Right lung (tissue), 5 donors: Measurements from ENCODE around the gene C19orf47. TPM values are rescaled to one million over a fixed set of nuclear protein-coding genes. Genes with fewer than 3 reads are reported as not detected.

ENCODE experiments used
- DNase-seq, 2 donors: peaks; one replicate each; pipeline ENCODE4 v3.0.0-alpha.2; 2013
- polyA plus RNA-seq, 5 donors: library from polyadenylated mRNA; unstranded; fragments of 120-200 nt; gene quantifications; one replicate each; pipeline versions ENCODE4 v1.2.1 to v1.2.3, GENCODE V29; 2013; ENCODE audit warnings: inconsistent platforms in 1 of 5, low replicate concordance in 1 of 5; ENCODE audit not compliant: insufficient read length in 5 of 5, insufficient read depth in 1 of 5

C19orf47 gene
- polyA plus RNA-seq, 5 donors, result 10.1 to 19.1 (median 10.9) TPM

DNA sequence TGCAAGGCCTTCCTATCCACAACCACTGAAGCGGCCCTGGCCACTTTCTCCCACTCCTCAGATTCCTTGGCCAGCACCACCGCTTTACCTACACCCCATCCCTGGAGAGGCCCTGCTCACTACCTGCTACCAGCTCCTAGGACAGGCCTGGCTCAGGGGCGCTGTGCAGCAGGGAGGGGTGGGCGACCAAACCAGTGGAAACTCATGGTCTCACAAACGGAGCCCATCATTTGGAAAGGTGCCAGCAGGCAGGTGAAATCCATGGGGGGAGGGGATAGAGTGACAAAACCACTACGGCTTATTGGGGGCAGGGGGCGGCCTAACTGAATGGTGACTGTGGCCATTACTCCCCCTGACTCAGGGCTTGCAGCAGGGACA is 27.6 kb downstream of the C19orf47 start:
- DNase-seq, result no peak

DNA sequence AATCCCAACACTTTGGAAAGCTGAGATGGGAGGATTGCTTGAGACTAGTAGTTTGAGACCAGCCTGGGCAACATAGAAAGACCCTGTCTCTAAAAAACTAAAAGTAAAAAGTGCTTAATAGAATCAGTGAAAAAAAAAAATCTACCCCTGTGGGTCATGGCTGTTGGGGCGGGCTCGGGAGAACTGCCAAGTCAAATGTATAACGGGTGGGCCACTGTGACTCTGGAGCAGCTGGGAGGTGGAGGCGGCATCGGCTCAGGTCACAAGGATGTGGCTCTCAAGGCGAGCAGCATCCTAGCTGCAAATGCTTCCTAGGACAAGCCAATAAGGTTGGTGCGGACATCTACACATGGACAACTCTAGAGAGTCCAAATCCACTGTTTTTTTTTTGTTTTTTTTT is 30.9 kb downstream of the C19orf47 start:
- DNase-seq, result no peak

DNA sequence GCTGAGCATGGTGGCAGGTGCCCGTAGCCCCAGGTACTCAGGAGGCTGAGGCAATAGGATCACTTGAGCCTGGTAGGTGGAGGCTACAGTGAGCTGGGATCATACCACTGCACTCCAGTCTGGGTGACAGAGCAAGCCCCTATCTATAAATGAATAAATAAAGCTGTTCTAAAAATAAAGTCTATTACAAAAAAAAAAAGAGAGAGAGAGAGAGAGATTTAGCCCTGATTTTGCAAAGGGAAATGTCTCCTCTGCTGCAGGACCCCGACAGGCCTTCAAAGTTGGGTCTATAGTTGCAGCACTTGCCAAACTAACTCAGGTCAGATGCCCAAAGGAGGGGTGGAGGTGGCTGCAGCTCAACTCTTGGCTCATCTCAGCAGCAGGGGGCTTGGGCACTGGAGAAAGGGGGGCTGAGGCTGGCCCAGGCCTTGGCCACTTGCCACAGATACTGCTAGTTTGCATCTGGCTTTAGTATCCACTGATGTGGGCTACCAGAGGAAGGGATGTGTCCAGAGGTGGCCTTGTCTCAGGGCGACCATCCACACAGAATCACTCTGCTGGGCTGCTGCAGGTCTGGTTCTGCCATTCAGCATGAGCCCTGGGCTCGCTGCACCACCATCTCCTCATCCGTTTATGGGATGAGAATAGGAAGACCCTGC is 32.3 kb downstream of the C19orf47 start:
- no peak for DNase-seq

DNA sequence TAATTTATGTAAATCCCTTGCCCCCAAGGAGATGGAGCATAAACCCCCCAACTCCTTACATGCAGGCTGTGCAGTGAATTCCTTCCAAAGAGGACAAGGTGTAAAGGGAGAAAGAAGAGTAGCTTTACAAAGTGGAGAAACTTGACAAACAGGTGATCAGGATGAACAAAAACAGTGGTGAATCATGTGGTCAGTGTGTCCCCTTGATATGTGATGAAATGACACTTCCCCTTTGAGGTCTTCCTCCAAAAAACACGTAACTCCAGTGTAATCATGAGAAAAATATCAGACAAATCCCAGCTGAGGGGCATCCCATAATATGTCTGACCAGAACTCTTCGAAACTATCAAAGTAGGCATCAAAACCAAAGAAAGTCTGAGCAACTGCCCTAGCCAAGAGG is 33.5 kb downstream of the C19orf47 start:
- DNase-seq, result no peak

DNA sequence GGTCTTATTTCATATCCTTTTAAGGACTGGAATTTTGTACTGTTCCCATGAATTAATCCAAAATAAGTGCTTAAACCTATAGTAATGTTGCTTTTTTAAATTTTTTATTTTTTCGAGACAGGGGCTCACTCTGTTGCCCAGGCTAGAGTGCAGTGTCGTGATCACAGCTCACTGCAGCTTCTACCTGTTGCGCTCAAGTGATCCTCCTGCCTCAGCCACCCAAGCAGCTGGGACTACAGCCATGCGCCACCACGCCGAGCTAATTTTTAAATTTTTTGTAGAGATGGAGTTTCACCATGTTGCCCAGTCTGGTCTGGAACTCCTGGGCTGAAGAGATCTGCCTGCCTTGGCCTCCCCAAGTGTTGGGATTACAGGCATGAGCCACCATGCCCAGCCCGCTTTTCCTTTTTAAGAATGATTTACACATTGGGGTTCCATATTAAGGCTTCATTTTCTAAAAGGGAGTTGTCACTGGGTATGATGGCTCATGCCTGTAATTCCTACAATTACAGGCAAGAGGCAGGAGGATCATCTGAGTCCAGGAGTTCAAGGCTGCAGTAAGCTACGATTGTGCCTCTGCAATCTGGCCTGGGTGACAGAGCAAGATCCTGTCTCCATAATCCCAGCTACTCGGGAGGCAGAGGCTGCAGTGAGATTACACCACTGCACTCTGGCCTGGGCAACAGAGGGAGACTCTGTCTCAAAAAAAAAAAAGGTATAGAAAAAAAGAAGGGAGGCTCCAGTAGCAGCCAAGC is 34.8 kb downstream of the C19orf47 start:
- no peak for DNase-seq

DNA sequence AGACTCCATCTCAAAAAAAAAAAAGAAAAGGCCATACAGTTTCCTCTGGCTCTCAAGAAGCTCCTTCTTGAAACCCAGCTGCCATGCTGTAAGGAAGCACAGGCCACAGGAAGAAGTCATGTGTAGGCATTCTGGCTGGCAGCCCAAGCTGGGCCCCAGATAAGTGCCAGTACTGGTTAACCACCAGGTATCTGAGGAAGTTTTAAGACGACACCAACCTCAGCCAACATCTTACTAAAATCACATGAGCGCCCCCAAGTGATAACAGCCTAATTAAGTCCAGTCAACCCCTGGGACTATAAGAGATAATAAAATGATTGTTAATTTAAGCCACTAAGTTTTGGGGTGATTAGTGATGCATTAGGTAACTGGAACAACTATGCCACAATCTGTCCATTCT is 35.7 kb downstream of the C19orf47 start:
- DNase-seq, result no peak

DNA sequence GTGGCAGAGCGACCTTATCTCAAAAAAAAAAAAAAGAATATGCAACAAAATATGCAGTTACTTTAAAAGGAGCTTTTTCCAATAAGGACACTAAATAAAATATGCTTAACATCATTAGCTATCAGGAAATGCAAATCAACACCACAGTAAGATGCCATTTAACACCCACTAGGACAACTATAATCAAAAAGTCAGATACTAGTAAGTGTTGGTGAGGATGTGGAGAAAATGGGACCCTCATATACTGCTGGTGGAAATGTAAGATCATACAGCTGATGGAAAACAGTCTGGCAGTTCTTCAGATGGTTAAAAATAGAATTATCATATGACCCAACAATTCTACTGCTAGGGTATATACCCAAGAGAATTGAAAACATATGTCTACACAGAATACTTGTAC is 38.5 kb downstream of the C19orf47 start:
- DNase-seq, result no peak

DNA sequence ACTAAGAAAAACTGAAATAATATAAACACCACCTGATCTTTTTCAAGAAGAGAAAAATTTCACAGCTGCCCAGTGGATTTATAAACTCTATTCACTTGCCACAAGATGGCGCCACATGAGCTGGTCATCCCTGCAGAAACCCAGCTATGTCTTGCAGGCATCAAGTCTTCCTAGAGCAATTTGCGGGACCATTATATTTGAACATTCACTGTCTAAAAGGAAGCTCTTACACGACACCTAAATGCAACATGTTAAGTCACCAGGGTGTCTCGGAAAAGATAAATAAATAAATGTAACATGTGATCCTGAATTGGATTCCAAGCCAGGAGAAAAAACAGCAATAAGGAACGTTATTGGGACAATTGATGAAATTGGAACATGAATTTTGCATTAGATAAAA is 42.8 kb downstream of the C19orf47 start:
- DNase-seq, result peak; percentile 66 to 77

DNA sequence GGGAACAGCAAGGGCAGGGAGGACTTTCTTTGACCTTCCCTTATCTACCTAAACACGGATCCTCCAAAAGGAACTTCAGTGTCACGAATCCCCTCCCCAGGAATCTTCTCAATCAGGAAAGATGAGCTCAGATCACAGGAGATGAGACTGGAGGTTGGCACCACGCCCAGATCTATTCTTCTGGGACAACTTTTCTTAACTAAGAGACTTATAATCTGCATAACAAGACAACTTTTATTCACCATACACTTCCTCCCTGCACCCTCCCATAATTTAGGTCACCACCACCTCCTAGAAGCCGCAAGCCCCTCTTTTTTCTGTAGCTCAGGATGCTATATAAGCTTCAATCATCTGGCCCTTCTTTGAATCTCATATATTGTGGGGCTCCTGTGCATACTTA is 43.9 kb downstream of the C19orf47 start:
- no peak for DNase-seq

DNA sequence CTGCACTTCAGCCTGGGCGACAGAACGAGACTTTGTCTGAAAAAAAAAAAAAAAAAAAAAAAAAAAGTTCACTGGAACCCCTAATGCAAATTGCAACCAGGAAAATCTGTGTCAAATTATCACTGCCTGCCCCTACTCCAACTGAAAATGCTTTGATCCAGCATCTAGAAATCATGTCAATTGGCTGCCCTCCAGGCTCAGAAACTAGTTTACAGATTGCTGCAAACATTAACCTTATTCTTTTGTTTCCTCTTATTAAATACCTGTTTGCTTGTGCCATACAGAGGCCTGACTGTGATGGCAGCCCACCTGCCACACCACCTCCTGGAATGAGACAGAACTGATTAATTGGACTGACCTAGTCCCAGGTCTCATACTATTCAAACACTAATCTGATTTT is 44.4 kb downstream of the C19orf47 start:
- DNase-seq, result no peak

DNA sequence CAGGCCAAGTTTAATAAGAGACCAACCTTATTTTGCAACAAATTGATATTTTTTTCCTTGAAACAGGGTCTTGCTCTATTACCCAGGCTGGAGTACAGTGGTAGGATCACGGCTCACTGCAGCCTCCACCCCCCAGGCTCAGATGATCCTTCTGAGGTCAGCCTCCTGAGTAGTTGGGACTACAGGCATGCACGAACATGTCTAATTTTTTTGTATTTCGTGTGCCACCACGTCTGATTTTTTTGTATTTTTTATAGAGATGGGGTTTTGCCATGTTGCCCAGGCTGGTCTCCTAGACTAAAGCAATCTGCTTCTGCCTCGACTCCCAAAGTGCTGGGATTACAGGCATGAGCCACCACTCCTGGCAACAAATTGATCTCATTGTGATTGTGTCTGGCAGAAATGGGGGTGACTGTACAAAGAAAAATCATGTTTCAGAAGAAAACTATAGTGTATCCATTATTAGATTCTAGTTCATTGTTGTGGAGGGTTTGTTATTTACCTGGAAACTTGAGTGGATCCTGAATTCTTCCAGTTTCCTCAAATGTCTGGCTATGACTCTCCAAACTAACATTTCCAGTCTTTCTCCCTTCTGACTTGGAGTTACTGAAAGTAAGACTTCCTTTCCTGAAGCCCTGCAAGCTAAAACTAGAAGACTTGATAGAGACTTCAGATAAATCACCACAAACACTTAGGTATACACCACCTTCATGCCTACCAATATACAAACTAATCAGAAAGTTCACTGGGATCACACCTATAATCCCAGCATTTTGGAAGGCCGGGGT is 45.8 kb downstream of the C19orf47 start:
- no peak for DNase-seq

DNA sequence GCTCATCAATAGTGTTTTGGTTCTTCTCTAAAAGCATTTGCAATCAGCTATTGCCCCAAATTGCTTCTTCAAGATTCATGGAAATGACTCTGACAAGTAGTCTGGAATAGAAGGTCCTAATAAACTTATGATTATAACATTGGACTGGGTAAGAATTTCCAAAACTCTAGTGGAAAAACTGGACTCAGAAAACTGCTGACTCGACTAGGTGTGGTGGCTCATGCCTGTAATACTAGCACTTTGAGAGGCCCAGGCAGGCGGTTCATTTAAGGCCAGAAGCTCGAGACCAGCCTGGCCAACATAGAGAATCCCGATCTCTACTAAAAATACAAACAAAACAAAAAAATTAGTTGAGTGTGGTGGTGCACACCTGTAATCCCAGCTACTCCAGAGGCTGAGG is 47.5 kb downstream of the C19orf47 start:
- no peak for DNase-seq

DNA sequence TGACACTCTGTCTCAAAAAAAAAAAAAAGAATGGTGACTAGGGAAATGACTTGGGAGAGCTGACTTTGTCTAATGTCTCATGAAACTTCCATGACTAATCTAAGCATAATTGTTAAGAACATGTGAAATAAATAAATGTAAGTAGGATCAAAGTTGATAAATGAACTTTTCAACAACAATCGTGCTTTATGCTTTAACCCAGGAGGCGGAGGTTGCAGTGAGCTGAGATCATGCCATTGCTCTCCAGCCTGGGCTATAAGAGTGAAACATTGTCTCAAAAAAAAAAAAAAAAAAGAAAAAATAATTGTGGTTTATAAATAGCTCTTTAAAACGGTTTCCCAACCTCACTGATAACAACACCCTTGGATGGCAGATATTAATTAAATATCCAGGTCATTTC is 50.2 kb downstream of the C19orf47 start:
- DNase-seq, result no peak

DNA sequence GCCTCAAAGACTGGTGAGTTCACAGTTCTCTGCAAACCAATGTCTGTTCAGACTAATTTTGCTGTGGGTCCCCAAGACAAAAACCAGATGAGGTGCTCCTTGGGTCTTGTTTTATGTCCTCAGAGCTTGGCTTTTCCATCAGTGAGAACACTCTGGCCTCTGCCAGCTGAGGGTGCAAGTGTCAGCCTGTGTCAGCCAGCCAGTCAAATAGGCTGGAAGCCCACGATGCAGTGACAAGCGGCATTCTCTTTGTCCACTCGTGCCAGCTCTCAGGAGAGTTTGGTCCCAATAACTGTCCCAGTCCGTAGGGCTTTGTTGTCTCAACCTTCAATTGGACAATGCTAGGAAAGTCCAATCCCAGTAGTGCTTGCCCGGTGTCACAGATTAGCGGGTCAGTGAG is 53.6 kb downstream of the C19orf47 start:
- no peak for DNase-seq

DNA sequence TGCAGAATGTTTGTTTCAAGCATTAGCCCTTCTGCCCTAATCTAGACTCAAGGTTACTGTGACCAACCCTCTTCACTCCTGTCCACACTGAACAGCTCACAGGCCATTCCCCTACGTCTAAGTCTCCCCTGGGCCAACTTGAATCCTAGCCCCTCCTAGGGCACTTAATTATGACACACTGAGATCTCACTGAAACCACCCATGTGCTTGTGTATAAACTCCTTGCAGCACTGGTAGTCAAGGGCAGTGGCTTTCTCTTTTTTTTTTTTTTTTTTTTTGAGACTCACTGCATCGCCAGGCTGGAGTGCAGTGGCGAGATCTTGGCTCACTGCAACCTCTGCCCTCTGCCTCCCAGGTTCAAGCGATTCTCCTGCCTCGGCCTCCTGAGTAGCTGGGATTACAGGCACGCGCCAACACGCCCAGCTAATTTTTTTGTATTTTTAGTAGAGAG is 61.2 kb downstream of the C19orf47 start:
- no peak for DNase-seq

DNA sequence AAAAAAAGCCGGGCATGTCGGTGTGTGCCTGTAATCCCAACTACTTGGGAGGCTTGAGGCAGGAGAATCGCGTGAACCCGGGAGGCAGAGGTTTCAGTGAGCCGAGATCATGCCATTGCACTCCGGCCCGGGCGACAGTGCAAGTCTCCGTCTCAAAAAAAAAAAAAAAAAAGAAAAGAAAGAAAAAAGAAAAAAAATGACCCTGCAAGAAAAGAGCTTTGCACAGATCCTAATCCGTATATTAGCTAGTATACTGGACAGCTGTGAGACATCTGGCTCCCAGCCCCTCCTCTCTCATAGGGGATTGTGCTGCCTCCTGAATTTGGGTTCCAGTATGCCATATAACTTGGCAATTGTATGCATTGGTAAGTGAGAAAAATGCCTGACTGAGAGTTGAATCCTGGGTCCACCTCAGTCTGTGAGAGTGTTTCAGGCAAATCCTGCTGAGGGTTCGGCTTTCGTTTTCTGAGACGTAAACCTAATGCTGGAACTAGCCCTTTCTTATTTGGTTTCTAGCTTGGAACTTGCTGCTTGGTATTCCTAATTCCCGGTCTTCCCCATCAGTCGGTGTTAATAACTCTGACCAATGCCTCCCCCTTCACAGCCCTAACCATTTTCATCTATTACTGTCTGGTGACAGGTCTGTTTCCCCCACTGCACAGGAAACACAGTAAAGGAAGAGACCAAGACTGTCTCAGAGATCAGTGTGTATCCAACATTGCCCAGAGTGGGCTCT is 61.8 kb downstream of the C19orf47 start:
- DNase-seq, result peak; percentile 54 to 58

DNA sequence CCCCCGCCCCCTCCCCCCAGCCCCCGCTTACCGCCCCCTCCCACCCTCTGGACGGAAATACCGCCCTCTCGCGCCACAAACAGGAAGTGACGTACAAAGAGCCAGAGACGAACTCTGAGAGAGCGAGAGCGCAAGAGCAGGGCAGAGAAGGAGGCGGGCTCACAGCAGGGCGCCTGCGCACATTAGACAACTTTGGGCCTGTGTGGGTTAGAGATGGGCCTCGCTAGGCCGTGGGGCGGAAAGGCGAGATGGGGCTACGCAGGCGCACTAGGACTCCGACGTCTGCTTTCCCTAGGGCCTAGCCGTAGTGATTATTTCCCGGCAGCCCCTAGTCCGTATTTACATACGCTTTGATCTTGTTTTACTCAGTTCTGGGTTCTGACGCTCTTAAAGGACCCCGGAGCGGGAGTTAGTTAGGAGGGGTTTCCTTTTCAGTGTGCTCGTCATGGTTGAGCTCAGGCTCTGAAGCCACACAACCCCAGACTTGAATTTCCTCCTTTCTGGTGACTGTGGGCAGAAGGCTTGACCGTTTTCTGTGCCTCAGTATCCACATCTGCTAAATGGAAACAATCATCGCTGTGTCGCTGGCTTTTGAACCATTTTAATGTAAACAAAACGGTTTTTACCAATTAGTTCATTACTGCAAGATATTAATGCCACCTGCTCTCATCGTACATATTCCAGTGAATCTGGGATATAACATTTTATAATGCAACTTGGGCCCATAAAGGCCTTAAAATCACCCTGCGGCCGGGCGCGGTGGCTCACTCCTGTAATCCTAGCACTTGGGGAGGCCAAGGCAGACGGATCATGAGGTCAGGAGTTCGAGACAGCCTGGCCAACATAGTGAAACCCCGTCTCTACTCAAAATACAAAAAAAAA is 62.6 kb downstream of the C19orf47 start:
- DNase-seq, result peak; percentile 100

DNA sequence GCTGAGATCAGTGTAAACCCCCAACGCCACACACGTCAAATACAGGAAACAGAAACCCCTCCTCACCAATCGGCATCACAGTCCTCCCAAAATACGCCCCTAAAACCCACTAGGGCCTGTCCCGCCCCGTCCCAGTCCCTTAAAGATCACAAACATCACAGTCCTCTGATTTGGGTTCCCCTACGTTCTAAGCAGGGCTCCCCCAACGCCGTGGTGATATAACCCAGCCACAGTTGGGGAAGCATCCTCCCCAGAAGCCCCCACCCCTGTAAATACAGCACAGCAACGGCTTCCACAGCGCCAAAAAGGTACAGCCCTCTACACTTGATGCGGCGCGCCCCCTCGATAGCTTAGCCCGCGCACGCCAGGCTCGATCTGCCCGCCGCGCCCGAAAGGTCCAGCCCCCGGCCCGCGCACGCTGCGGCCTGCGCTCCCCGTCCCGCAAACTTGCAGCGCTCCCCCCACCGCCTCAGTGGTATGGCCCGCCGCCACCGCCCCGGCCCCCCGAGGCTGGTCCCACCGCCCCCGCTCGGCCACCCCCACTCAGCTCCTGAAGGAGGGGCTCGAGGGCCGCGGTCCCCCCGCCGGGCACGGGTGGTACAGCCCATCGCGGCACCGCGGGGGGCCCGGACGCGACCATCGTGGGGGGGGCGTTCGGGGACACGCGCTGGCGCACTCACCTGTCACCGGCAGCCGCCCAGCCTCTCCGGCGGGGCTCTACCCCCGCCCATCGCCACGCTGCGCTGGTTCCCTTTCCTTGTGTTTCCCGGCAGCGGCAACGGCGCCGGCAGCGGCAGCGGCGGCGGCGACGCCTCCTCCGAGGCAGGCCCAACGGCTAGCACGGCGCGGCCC is 63.5 kb downstream of the C19orf47 start, which contains the start of gene AKT2:
Gene AKT2, minus strand, starts transcription at position 845 of the 852 bp plus-strand sequence. CDS start 20,078 bp downstream, outside the sequence.
- DNase-seq, result peak; percentile 82 to 87

DNA sequence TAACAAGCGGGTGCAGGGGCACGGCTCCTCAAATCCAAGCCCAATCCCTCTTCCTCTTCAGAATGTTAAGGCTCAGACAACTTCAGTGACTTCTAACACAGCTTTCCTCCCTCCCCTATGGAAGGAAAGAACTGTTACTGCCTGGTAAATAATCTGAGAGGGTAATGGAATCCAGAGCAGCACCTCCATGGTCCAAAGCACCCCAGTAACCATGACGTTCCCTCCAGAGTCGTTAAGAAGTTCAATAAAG is 64.0 kb downstream of the C19orf47 start:
- no peak for DNase-seq
